HepG2 (cell line): ENCODE measurements around the gene CARD8. TPM values are rescaled to one million over a fixed set of nuclear protein-coding genes. Genes with fewer than 3 reads are reported as not detected.

ENCODE experiments used
- FOSL2 ChIP-seq: sonication (generic); formaldehyde crosslinking; IDR thresholded peaks from 2 replicates; pipeline ENCODE4 v1.4.0; 2020; ENCODE audit warnings: missing genetic modification reagents
- HES4 ChIP-seq: sonication (generic); formaldehyde crosslinking; IDR thresholded peaks from 2 replicates; pipeline ENCODE4 v1.9.0; 2021; ENCODE audit warnings: mild to moderate bottlenecking, missing genetic modification reagents, borderline replicate concordance
- JUND ChIP-seq: sonication (generic); formaldehyde crosslinking; IDR thresholded peaks from 2 replicates; pipeline ENCODE4 v1.8.0; 2022; ENCODE audit warnings: mild to moderate bottlenecking, missing genetic modification reagents
- MEF2D ChIP-seq: sonication (generic); formaldehyde crosslinking; IDR thresholded peaks from 2 replicates; pipeline ENCODE4 v1.5.1; 2020; ENCODE audit warnings: mild to moderate bottlenecking, missing genetic modification reagents
- PHF20 ChIP-seq: sonication (generic); formaldehyde crosslinking; IDR thresholded peaks from 2 replicates; pipeline ENCODE4 v1.5.0; 2020; ENCODE audit warnings: mild to moderate bottlenecking, missing genetic modification reagents
- SIN3B ChIP-seq: fragments of 150-350 bp; IDR thresholded peaks from 2 replicates; pipeline ENCODE4 v1.6.1; 2014; ENCODE audit warnings: low read length
- ZBED4 ChIP-seq: sonication (generic); formaldehyde crosslinking; IDR thresholded peaks from 2 replicates; pipeline ENCODE4 v1.4.0; 2020; ENCODE audit warnings: missing genetic modification reagents, borderline replicate concordance
- ZFX ChIP-seq: sonication (generic); formaldehyde crosslinking; IDR thresholded peaks from 2 replicates; pipeline ENCODE4 v1.4.0; 2020; ENCODE audit warnings: mild to moderate bottlenecking, low read depth, missing genetic modification reagents, moderate library complexity
- ZNF101 ChIP-seq: sonication (generic); formaldehyde crosslinking; IDR thresholded peaks from 2 replicates; pipeline ENCODE4 v1.4.0; 2020; ENCODE audit warnings: mild to moderate bottlenecking, low read depth, missing genetic modification reagents, borderline replicate concordance
- ZNF256 ChIP-seq: sonication (generic); formaldehyde crosslinking; conservative IDR thresholded peaks from 2 replicates; pipeline ENCODE4 v1.4.0; 2020; ENCODE audit warnings: missing genetic modification reagents
- ZNF274 ChIP-seq: sonication (generic); formaldehyde crosslinking; IDR thresholded peaks from 2 replicates; pipeline ENCODE4 v1.5.1; 2020; ENCODE audit warnings: mild to moderate bottlenecking, missing genetic modification reagents
- ZNF784 ChIP-seq: sonication (generic); formaldehyde crosslinking; IDR thresholded peaks from 2 replicates; pipeline ENCODE4 v1.5.1; 2020; ENCODE audit warnings: missing genetic modification reagents, mild to moderate bottlenecking, borderline replicate concordance
- polyA plus RNA-seq, 8 experiments: library from polyadenylated mRNA; depleted of rRNA in 3 of 8; stranded (reverse) in 7 of 8; unstranded in 1 of 8; fragments of >200 nt; fragmentation: Illumina TruSeq in 4 of 8; extraction: Trizol in 4 of 8; gene quantifications; 2 replicates each; pipeline versions ENCODE4 v1.2.1 to v1.2.3, GENCODE V29; 2011 to 2016; ENCODE audit warnings: low read depth in 4 of 8, missing spikeins in 1 of 8, mixed read lengths in 1 of 8; ENCODE audit not compliant: insufficient read depth in 1 of 8
- total RNA-seq, 5 experiments: library from RNA; depleted of rRNA; stranded (reverse); fragments of >200 nt; fragmentation: Illumina TruSeq; extraction: Trizol; gene quantifications; 2 replicates each; pipeline ENCODE4 v1.2.3, GENCODE V29; 2016; ENCODE audit warnings: low read depth in 1 of 5
- TF ChIP-seq, protein P1 (sequence below): sonication (generic); formaldehyde crosslinking; IDR thresholded peaks from 2 replicates; pipeline ENCODE4 v1.8.1; 2023; ENCODE audit warnings: mild to moderate bottlenecking, inconsistent platforms, moderate library complexity, missing genetic modification reagents, borderline replicate concordance
- TF ChIP-seq, protein P2 (sequence below): sonication (generic); formaldehyde crosslinking; conservative IDR thresholded peaks from 2 replicates; pipeline ENCODE4 v1.8.0; 2022; ENCODE audit warnings: low read depth, missing genetic modification reagents
- TF ChIP-seq, protein P3 (sequence below), 2 experiments: fragments of 450-650 bp in 1 of 2; sonication (generic) in 1 of 2; formaldehyde crosslinking; IDR thresholded peaks; 2 replicates each; pipeline versions ENCODE4 v1.5.0 to v1.8.0; 2020 to 2022; ENCODE audit warnings: mild to moderate bottlenecking in 1 of 2, missing genetic modification reagents in 1 of 2
- TF ChIP-seq, protein P4 (sequence below): sonication (generic); formaldehyde crosslinking; IDR thresholded peaks from 2 replicates; pipeline ENCODE4 v1.5.0; 2020; ENCODE audit warnings: missing genetic modification reagents

The CARD8 gene
- total and polyA plus RNA-seq, 2 of the 13 experiments (the other 11 are each of a cell fraction or from before 2014, with no cell fraction given) = 15.0 to 19.2 TPM

- TF ChIP-seq SIN3B (peak; percentile 62; the same call in 1 of the 2 replicates), MEF2D (CRISPR knock-in tag) (no peak), ZNF784 (CRISPR knock-in tag) (peak; percentile 33; the same call in 1 of the 2 replicates), PHF20 (CRISPR knock-in tag) (0 out of 2 replicates have a peak, but pooled peaks have one; percentile 45), ZBED4 (no peak), JUND (CRISPR knock-in tag) (no peak), ZNF256 (CRISPR knock-in tag) (no peak), ZNF101 (no peak), HES4 (CRISPR knock-in tag) (no peak), ZFX (CRISPR knock-in tag) (peak; percentile 84), ZNF274 (CRISPR knock-in tag) (0 out of 2 replicates have a peak, but pooled peaks have one; percentile 33), FOSL2 (CRISPR knock-in tag) (no peak)
- TF ChIP-seq, protein P1, sequence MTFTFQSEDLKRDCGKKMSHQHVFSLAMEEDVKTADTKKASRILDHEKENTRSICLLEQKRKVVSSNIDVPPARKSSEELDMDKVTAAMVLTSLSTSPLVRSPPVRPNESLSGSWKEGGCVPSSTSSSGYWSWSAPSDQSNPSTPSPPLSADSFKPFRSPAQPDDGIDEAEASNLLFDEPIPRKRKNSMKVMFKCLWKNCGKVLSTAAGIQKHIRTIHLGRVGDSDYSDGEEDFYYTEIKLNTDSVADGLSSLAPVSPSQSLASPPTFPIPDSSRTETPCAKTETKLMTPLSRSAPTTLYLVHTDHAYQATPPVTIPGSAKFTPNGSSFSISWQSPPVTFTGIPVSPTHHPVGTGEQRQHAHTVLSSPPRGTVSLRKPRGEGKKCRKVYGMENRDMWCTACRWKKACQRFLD = 0 out of 2 replicates have a peak, but pooled peaks have one; percentile 32
- TF ChIP-seq, protein P2, sequence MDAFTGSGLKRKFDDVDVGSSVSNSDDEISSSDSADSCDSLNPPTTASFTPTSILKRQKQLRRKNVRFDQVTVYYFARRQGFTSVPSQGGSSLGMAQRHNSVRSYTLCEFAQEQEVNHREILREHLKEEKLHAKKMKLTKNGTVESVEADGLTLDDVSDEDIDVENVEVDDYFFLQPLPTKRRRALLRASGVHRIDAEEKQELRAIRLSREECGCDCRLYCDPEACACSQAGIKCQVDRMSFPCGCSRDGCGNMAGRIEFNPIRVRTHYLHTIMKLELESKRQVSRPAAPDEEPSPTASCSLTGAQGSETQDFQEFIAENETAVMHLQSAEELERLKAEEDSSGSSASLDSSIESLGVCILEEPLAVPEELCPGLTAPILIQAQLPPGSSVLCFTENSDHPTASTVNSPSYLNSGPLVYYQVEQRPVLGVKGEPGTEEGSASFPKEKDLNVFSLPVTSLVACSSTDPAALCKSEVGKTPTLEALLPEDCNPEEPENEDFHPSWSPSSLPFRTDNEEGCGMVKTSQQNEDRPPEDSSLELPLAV = no peak
- TF ChIP-seq, protein P3, sequence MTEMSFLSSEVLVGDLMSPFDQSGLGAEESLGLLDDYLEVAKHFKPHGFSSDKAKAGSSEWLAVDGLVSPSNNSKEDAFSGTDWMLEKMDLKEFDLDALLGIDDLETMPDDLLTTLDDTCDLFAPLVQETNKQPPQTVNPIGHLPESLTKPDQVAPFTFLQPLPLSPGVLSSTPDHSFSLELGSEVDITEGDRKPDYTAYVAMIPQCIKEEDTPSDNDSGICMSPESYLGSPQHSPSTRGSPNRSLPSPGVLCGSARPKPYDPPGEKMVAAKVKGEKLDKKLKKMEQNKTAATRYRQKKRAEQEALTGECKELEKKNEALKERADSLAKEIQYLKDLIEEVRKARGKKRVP (CRISPR knock-in tag; IDR thresholded peaks at IDR 0.05) = no peak
- TF ChIP-seq, protein P4, sequence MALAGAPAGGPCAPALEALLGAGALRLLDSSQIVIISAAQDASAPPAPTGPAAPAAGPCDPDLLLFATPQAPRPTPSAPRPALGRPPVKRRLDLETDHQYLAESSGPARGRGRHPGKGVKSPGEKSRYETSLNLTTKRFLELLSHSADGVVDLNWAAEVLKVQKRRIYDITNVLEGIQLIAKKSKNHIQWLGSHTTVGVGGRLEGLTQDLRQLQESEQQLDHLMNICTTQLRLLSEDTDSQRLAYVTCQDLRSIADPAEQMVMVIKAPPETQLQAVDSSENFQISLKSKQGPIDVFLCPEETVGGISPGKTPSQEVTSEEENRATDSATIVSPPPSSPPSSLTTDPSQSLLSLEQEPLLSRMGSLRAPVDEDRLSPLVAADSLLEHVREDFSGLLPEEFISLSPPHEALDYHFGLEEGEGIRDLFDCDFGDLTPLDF (CRISPR knock-in tag) = peak; percentile 95
Measured at GRCh38 chr19:48203794-48204628, 51.7 kb downstream of the CARD8 start (continued).
